Epithelial cell of proximal tubule (primary cell): ENCODE measurements around the gene RUBCNL. TPM values are rescaled to one million over a fixed set of nuclear protein-coding genes. Genes with fewer than 3 reads are reported as not detected.
A peak's percentile ranks its signal among the peaks of the same experiment; 100 is the strongest.
"Not testable (repeated sequence)": the region's sequence is repeated elsewhere in the genome, so short reads cannot be mapped to it uniquely, and the experiment has no call there.

ENCODE experiments used
- DNase-seq: peaks from one replicate; pipeline ENCODE4 v3.0.0-alpha.2; 2011; ENCODE audit warnings: low read depth
- H3K4me3 ChIP-seq: 2 replicates; pipeline ENCODE4 v1.5.1; 2011; ENCODE audit warnings: low read depth, mild to moderate bottlenecking, low read length
- CTCF ChIP-seq: conservative IDR thresholded peaks from 2 replicates; pipeline ENCODE4 v1.5.1; 2012; ENCODE audit warnings: low read depth, mild to moderate bottlenecking, low read length
- total RNA-seq: library from RNA; depleted of rRNA; stranded (reverse); fragments of >200 nt; gene quantifications from 2 replicates; pipeline ENCODE4 v1.2.3, GENCODE V29; 2015

RUBCNL gene
- total RNA-seq, 1 donor from 2014 or later: 0.29 TPM

DNA sequence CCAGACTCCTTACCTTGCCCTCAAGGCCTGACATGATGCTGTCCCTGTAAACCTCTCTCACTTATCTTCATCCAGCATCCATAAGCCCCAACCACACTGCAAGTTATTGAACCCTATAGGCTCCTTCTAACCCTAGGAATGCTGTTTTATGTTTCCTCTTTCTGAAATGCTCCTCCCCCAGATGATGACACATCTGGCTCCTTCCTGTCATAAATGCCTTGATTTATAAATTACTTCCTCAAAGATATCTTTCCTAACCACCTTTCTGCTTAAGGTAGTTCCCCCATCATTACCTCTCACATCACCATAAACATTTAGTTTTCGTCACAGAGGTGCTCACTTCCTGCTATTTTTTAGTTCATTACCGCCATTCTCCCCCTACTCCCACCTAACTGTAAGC lies 12.3 kb downstream of the RUBCNL start:
- no peak overlapping the region for H3K4me3 ChIP-seq
- TF ChIP-seq CTCF: no peak
- no peak for DNase-seq

DNA sequence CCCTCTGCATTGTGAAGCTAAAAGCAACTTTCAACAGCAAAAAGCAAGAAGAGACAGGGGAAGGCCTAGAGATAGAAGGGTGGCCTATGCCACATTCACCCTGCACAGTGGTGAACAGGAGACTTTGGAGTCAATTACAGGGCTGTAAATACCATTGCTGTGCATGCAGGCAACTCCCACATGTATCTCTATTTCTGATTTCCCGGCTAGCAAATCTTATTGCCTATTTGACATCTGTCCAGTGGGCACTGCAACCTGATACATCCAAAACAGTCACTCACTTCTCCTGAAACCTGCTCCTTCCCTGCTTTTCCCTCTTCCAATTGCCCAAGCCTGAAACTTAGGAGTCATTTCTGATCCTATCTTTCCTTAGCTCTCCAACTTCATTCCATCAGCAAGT lies 13.4 kb downstream of the RUBCNL start:
- H3K4me3 ChIP-seq: no peak overlapping the region
- no peak for TF ChIP-seq CTCF
- no peak for DNase-seq

GRCh38 chr13:46372938-46373337 lies 14.1 kb downstream of the RUBCNL start:
- not testable (repeated sequence) for DNase-seq, H3K4me3 ChIP-seq

GRCh38 chr13:46372071-46372470 lies 15.0 kb downstream of the RUBCNL start:
- DNase-seq: no peak
- no peak for TF ChIP-seq CTCF
- H3K4me3 ChIP-seq: no peak overlapping the region

GRCh38 chr13:46369506-46370277 lies 17.4 kb downstream of the RUBCNL start:
- H3K4me3 ChIP-seq: no peak overlapping the region
- peak; percentile 64 for DNase-seq
- TF ChIP-seq CTCF: no peak

GRCh38 chr13:46367617-46368327 lies 19.3 kb downstream of the RUBCNL start:
- TF ChIP-seq CTCF: no peak
- DNase-seq: no peak
- no peak overlapping the region for H3K4me3 ChIP-seq

DNA sequence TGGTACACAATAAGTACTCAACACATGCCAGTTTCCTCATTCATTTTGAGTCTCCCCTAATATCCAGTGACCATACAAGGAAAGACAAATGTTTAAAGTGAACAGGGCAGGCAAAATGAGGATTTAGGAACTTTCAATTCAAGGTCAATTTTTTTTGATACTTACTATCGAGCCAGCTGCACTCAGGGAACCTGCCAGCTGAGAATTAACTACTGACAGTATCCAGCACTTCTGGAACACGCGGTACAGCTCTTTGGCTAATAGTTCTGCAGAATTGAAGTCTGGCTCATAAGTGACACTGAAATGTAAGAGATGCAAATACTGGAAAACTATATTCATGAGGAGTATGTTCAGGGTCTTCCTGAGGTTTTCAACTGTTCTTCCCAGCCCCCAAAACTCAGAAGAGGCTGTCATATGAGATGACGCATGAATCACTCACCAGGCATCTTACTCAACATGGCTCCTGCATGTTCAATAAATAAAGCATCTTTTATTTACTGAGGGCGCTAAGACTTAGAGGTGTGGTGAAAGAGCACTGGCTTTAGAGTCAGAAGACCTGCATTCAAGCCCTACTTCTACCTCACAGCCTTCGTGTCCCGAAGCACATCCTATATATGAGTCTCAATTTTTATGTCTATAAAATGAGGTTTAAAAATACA lies 25.6 kb downstream of the RUBCNL start:
- no peak for TF ChIP-seq CTCF
- no peak overlapping the region for H3K4me3 ChIP-seq
- no peak for DNase-seq
